ENCODE measurements around the gene RABGEF1.

- TF ChIP-seq CTCF (IDR thresholded peaks at IDR 0.05) (no peak), POLR2A (IDR thresholded peaks at IDR 0.05; ENCODE audit: low read depth) (no peak), POLR2AphosphoS5 (IDR thresholded peaks at IDR 0.05) (no peak), EP300 (IDR thresholded peaks at IDR 0.05) (no peak)
Observed at GRCh38 chr7:66751945-66752344, 11.4 kb downstream of the RABGEF1 start.
